Liver (tissue), 9 donors: ENCODE data around the gene TNFRSF11A. TPM values are rescaled to one million over a fixed set of nuclear protein-coding genes. Genes with fewer than 3 reads are reported as not detected.

ENCODE experiments used
- DNase-seq: peaks from one replicate; pipeline ENCODE4 v3.0.0-alpha.2; 2017; ENCODE audit warnings: low spot score
- H3K27ac ChIP-seq, 2 donors: one replicate each; pipeline ENCODE4 v1.7.0; 2013; ENCODE audit warnings: inconsistent platforms in 2 of 2, low read length in 2 of 2, control low read depth in 1 of 2, low read depth in 1 of 2, mild to moderate bottlenecking in 1 of 2
- H3K27me3 ChIP-seq, 4 donors: one replicate each; pipeline versions ENCODE4 v1.6.1 to v1.7.0; 2013; ENCODE audit warnings: low read length in 3 of 4, inconsistent platforms in 1 of 4, mild to moderate bottlenecking in 1 of 4, moderate library complexity in 1 of 4; ENCODE audit not compliant: control insufficient read depth in 4 of 4, insufficient read depth in 4 of 4
- H3K36me3 ChIP-seq, 4 donors: one replicate each; pipeline versions ENCODE4 v1.6.1 to v1.7.0; 2013; ENCODE audit warnings: low read length in 3 of 4, mild to moderate bottlenecking in 3 of 4, low read depth in 1 of 4, moderate library complexity in 1 of 4; ENCODE audit not compliant: control insufficient read depth in 4 of 4, insufficient read depth in 3 of 4
- H3K4me1 ChIP-seq, 4 donors: one replicate each; pipeline versions ENCODE4 v1.6.1 to v1.7.0; 2013; ENCODE audit warnings: low read length in 3 of 4, mild to moderate bottlenecking in 3 of 4, moderate library complexity in 1 of 4; ENCODE audit not compliant: control insufficient read depth in 4 of 4, insufficient read depth in 4 of 4
- H3K4me3 ChIP-seq, 3 donors: one replicate each; pipeline versions ENCODE4 v1.6.1 to v1.7.0; 2013; ENCODE audit warnings: low read length in 3 of 3, control low read depth in 1 of 3, low read depth in 1 of 3, mild to moderate bottlenecking in 1 of 3
- H3K9ac ChIP-seq, 2 donors: one replicate each; pipeline ENCODE4 v1.7.0; 2013; ENCODE audit warnings: low read length in 2 of 2, mild to moderate bottlenecking in 2 of 2, moderate library complexity in 2 of 2, control low read depth in 1 of 2, low read depth in 1 of 2
- H3K9me3 ChIP-seq, 4 donors: one replicate each; pipeline versions ENCODE4 v1.6.1 to v1.7.0; 2013; ENCODE audit warnings: low read length in 3 of 4; ENCODE audit not compliant: control insufficient read depth in 4 of 4
- ATF3 ChIP-seq: IDR thresholded peaks from 2 replicates; pipeline ENCODE4 v1.6.1; 2016; ENCODE audit warnings: antibody characterized with exemption
- CTCF ChIP-seq: fragments of 150-350 bp; IDR thresholded peaks from 2 replicates; pipeline ENCODE4 v1.5.1; 2017; ENCODE audit warnings: improper control_type of control experiment, low read depth, low read length; ENCODE audit not compliant: missing input control
- EGR1 ChIP-seq, 2 donors: IDR thresholded peaks; 2 replicates each; pipeline ENCODE4 v1.6.1; 2016 to 2018; ENCODE audit warnings: antibody characterized with exemption in 2 of 2, low read depth in 2 of 2
- FOXA1 ChIP-seq: IDR thresholded peaks from 2 replicates; pipeline ENCODE4 v1.6.1; 2016; ENCODE audit warnings: antibody characterized with exemption
- FOXA2 ChIP-seq: IDR thresholded peaks from 2 replicates; pipeline ENCODE4 v1.6.1; 2016; ENCODE audit warnings: antibody characterized with exemption
- GABPA ChIP-seq, 2 donors: IDR thresholded peaks in 1 of 2; conservative IDR thresholded peaks in 1 of 2; 2 replicates each; pipeline ENCODE4 v1.6.1; 2016; ENCODE audit warnings: antibody characterized with exemption in 2 of 2, mild to moderate bottlenecking in 1 of 2, moderate library complexity in 1 of 2
- HNF4A ChIP-seq, 2 donors: conservative IDR thresholded peaks; 2 replicates each; pipeline ENCODE4 v1.6.1; 2016; ENCODE audit warnings: antibody characterized with exemption in 2 of 2, mild to moderate bottlenecking in 2 of 2
- JUND ChIP-seq, 2 donors: IDR thresholded peaks; 2 replicates each; pipeline ENCODE4 v1.6.1; 2016; ENCODE audit warnings: antibody characterized with exemption in 2 of 2
- NR2F2 ChIP-seq: IDR thresholded peaks from 2 replicates; pipeline ENCODE4 v1.6.1; 2016; ENCODE audit warnings: antibody characterized with exemption
- RAD21 ChIP-seq, 2 donors: IDR thresholded peaks; 2 replicates each; pipeline ENCODE4 v1.6.1; 2016; ENCODE audit warnings: antibody characterized with exemption in 2 of 2, mild to moderate bottlenecking in 2 of 2
- REST ChIP-seq: IDR thresholded peaks from 2 replicates; pipeline ENCODE4 v1.6.1; 2016; ENCODE audit warnings: antibody characterized with exemption, mild to moderate bottlenecking
- RXRA ChIP-seq, 2 donors: IDR thresholded peaks; 2 replicates each; pipeline ENCODE4 v1.6.1; 2017 to 2018; ENCODE audit warnings: antibody characterized with exemption in 2 of 2, mild to moderate bottlenecking in 1 of 2
- SP1 ChIP-seq: IDR thresholded peaks from 2 replicates; pipeline ENCODE4 v1.6.1; 2018; ENCODE audit warnings: antibody characterized with exemption, mild to moderate bottlenecking
- TAF1 ChIP-seq: conservative IDR thresholded peaks from 2 replicates; pipeline ENCODE4 v1.6.1; 2016; ENCODE audit warnings: antibody characterized with exemption, mild to moderate bottlenecking
- YY1 ChIP-seq: IDR thresholded peaks from 2 replicates; pipeline ENCODE4 v1.6.1; 2016; ENCODE audit warnings: antibody characterized with exemption, mild to moderate bottlenecking
- ZBTB33 ChIP-seq: IDR thresholded peaks from 2 replicates; pipeline ENCODE4 v1.6.1; 2016; ENCODE audit warnings: antibody characterized with exemption
- WGBS: extraction: QIAGEN DNeasy Blood & Tissue Kit; methylation state at CpG from one replicate; pipeline ENCODE4 v1.1.7; 2013; 5-methylcytosine and 5-hydroxymethylcytosine counted together
- polyA plus RNA-seq, 2 donors: library from polyadenylated mRNA; stranded (reverse) in 1 of 2; unstranded in 1 of 2; fragments of 200-250 nt in 1 of 2; fragments of >200 nt in 1 of 2; fragmentation: Nextera tagmentation in 1 of 2; extraction: Ambion mirVana in 1 of 2; gene quantifications; one replicate each; pipeline versions ENCODE4 v1.2.1 to v1.2.3, GENCODE V29; 2013 to 2015
- total RNA-seq, 2 donors: library from RNA; depleted of rRNA; stranded (reverse); fragments of >200 nt; gene quantifications; one replicate each; pipeline ENCODE4 v1.2.3, GENCODE V29; 2014
- donor health status: healthy.
- donor health status: healthy.
- donor health status: healthy.
- donor health status: healthy.
- donor health status: healthy.

The TNFRSF11A gene
- total and polyA plus RNA-seq, 4 donors: 0.32 to 1.8 (median 0.90) TPM

GRCh38 chr18:62326646-62327348, 1.7 kb downstream of the TNFRSF11A start:
- 42% methylated on average over 12 of the region's 12 CpGs for WGBS
- DNase-seq: no peak
- peaks cover 0 to 18% (median 13%) of the 10 kb centered on the region in 4 donors for H3K4me1 ChIP-seq
- TF ChIP-seq NR2F2: no peak
- TF ChIP-seq REST: no peak
- no peak for TF ChIP-seq FOXA2
- TF ChIP-seq ATF3: no peak
- no peak for TF ChIP-seq GABPA (IDR thresholded peaks at IDR 0.05 in 1 of 2, conservative IDR thresholded peaks at IDR 0.05 in 1 of 2)
- no peak for TF ChIP-seq ZBTB33
- TF ChIP-seq RAD21 (IDR thresholded peaks at IDR 0.05): no peak
- TF ChIP-seq TAF1: no peak
- no peak for TF ChIP-seq SP1
- peaks cover 0 to 11% (median 0%) of the 10 kb centered on the region in 4 donors for H3K27me3 ChIP-seq
- H3K9ac ChIP-seq: no peak overlapping the region
- H3K4me3 ChIP-seq: no peak overlapping the region
- H3K36me3 ChIP-seq: no peaks in the 10 kb centered on the region
- H3K9me3 ChIP-seq: no peaks in the 10 kb centered on the region
- H3K27ac ChIP-seq: no peak overlapping the region

GRCh38 chr18:62327977-62328376, 2.9 kb downstream of the TNFRSF11A start:
- Histone ChIP-seq H3K9ac (no peak overlapping the region), H3K27me3 (peaks cover 0 to 11% (median 0%) of the 10 kb centered on the region in 4 donors), H3K36me3 (no peaks in the 10 kb centered on the region), H3K9me3 (no peaks in the 10 kb centered on the region), H3K27ac (no peak overlapping the region), H3K4me1 (peaks cover 0 to 18% (median 13%) of the 10 kb centered on the region in 4 donors), H3K4me3 (no peak overlapping the region)
- WGBS: 64% methylated on average over 7 of the region's 7 CpGs
- no peak for DNase-seq
- TF ChIP-seq REST (no peak), GABPA (IDR thresholded peaks at IDR 0.05 in 1 of 2, conservative IDR thresholded peaks at IDR 0.05 in 1 of 2) (no peak), YY1 (no peak), FOXA1 (no peak), RXRA (IDR thresholded peaks at IDR 0.05) (no peak), SP1 (no peak), ZBTB33 (no peak), EGR1 (IDR thresholded peaks at IDR 0.05; ENCODE audit: low read depth in 2 of 2) (no peak), ATF3 (no peak), CTCF (no peak), RAD21 (IDR thresholded peaks at IDR 0.05) (no peak), TAF1 (no peak), NR2F2 (no peak), HNF4A (conservative IDR thresholded peaks at IDR 0.05) (no peak), JUND (IDR thresholded peaks at IDR 0.05) (no peak)
